Measurements from ENCODE around the gene TMEM63A. TPM values are rescaled to one million over a fixed set of nuclear protein-coding genes. Genes with fewer than 3 reads are reported as not detected.

TMEM63A gene
- total RNA-seq, 2 donors from 2014 or later, result 141 to 192 TPM

DNA sequence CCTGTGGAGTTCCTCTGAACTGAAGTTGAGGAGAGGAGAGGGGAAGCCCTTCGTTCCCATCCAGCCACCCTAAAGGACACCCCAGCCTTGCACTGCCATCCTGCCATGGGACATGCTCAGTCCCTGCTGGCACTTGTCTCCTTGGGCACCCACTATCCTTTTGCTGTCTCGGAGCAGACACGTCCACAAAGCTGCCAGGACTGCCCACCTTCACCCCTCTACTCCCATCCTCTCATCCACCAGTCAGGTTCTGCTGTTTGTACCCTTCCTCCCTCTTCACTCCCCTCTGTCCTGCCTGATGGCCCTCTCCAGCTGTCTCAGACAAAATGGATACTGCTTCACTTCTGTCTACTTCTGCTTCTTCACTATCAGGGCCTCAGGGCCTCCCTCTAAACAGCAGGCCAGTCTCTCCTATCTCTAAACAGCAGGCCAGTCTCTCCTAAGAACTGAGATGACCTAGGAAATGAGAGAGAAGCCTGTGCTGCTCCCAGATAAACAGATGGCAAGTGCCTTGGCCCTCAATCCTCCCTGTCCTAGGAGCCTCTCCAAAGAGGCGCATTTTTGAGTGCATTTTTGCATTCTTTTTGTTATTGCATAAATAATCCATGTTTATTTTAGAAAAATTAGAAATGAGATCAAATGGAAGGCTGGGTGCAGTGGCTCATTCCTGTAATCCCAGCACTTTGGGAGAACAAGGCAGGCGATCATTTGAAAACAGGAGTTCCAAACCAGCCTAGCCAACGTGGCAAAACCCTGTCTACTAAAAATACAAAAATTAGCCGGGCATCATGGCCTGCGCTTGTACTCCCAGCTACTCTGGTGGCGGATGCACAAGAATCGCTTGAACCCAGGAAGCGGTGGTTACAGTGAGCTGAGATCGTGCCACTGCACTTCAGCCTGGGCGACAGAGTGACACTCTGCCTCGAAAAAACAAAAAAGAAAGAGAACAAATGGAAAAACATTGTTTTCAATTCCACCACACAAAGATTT is 46.3 kb upstream of the TMEM63A start:
- Histone ChIP-seq H3K4me1 (replicated peaks) (no peaks in the 10 kb centered on the region), H3K27me3 (replicated peaks; ENCODE audit: insufficient read depth) (no peaks in the 10 kb centered on the region), H3K9me3 (no peaks in the 10 kb centered on the region), H3K36me3 (no peaks in the 10 kb centered on the region), H3K27ac (no peak overlapping the region), H3K4me3 (no peak overlapping the region)
- WGBS, result 90% methylated on average over 14 of the region's 14 CpGs
- TF ChIP-seq POLR2AphosphoS5 (IDR thresholded peaks at IDR 0.05), result no peak
- no peak for TF ChIP-seq POLR2A (IDR thresholded peaks at IDR 0.05)
- TF ChIP-seq, protein P1, sequence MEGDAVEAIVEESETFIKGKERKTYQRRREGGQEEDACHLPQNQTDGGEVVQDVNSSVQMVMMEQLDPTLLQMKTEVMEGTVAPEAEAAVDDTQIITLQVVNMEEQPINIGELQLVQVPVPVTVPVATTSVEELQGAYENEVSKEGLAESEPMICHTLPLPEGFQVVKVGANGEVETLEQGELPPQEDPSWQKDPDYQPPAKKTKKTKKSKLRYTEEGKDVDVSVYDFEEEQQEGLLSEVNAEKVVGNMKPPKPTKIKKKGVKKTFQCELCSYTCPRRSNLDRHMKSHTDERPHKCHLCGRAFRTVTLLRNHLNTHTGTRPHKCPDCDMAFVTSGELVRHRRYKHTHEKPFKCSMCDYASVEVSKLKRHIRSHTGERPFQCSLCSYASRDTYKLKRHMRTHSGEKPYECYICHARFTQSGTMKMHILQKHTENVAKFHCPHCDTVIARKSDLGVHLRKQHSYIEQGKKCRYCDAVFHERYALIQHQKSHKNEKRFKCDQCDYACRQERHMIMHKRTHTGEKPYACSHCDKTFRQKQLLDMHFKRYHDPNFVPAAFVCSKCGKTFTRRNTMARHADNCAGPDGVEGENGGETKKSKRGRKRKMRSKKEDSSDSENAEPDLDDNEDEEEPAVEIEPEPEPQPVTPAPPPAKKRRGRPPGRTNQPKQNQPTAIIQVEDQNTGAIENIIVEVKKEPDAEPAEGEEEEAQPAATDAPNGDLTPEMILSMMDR (IDR thresholded peaks at IDR 0.05), result no peak
- DNase-seq (ENCODE audit: low spot score), result no peak
- intact Hi-C loops (cut with DNase I), result no loop called here

DNA sequence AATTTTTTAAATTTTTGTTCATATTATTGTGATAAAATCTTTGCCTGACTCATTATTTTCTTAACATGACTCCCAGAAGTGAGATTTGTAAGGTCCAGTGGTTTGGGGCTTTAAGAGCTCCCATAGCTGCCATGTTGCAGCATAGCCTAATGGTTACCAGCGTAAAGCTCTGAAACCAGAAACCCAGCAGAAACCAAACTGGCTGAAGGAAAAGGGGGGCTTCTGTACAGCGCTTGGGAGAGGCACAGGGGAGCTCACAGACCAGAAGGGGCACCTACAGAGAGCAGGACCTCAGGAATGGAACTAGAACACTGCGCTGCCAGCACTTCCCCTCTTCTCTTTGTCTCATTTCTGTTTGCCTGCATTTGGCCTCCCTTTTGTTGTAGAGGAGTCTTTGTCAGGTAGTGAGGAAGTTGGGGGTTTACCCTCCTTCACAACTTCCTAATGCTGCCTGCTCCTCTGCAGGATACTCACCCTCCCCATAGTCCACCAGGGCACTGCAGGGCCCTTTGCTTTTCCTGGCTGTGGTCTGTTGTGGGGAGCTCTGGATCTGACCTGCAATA is 44.5 kb upstream of the TMEM63A start:
- intact Hi-C loops (cut with DNase I), result no loop called here
- TF ChIP-seq POLR2AphosphoS5 (IDR thresholded peaks at IDR 0.05) (no peak), POLR2A (IDR thresholded peaks at IDR 0.05) (no peak)
- TF ChIP-seq, protein P1 (IDR thresholded peaks at IDR 0.05), result no peak
- H3K36me3 ChIP-seq, result no peaks in the 10 kb centered on the region
- H3K4me3 ChIP-seq, result no peak overlapping the region
- no peak for DNase-seq (ENCODE audit: low spot score)
- H3K27me3 ChIP-seq (replicated peaks; ENCODE audit: insufficient read depth), result no peaks in the 10 kb centered on the region
- no peaks in the 10 kb centered on the region for H3K9me3 ChIP-seq
- no peak overlapping the region for H3K27ac ChIP-seq
- peaks cover 11% of the 10 kb centered on the region for H3K4me1 ChIP-seq (replicated peaks)
- 85% methylated on average over 3 of the region's 3 CpGs for WGBS

DNA sequence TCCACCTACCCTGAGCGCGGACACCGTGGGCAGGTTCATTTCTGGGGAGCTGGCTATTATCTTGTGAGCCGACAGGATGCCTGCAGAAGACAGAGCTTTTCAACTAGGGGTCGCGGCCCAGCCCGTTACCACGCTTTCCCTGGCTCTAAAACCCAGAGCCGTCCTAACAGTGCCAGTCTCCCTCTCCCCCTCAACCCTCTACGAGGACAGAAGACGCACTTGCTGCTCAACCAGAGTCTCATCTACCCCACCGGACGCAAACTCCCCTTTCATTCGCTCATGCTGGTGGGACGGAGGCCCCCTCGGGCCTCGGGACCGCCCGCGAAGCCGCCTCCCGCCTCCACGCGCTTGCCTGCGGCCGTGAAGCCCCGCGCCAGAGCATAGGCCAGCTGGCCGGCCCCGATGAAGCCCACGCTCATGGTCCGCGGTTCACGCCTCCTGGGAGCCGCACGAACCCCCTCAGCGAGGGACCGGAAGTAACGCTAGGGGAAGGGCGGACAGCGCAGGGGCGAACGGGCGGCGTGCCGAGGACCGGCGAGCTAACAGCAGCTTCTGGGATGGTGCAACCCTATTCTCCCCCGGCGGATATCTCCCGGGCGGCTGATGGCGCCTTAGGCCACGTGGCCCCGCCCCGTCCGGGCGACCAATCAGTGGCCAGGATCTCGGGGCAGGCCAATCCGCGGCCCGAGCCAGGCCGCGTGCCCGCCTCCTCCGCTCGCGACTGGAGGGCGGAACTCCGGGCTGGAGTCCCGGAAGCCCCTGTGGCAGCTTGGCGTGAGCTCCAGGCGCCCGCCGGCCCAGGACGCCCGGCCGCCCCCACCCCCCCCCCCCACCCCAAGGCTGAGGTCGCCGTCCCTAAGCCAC is 41.7 kb upstream of the TMEM63A start, which contains the start of gene PYCR2:
Gene PYCR2, minus strand, starts transcription at position 559 of the 864 bp plus-strand sequence. Its CDS starts 140 bp downstream, at position 419.
- H3K27me3 ChIP-seq (replicated peaks; ENCODE audit: insufficient read depth), result no peaks in the 10 kb centered on the region
- peak; percentile 95 for DNase-seq (ENCODE audit: low spot score)
- H3K27ac ChIP-seq, result peak within 1 kb of the TSS; percentile 82 to 88
- TF ChIP-seq, protein P1 (IDR thresholded peaks at IDR 0.05), result peak in 2 of 4 experiments; percentile 17 to 22
- TF ChIP-seq POLR2A (IDR thresholded peaks at IDR 0.05), result peak; percentile 99
- peak; percentile 97 for TF ChIP-seq POLR2AphosphoS5 (IDR thresholded peaks at IDR 0.05)
- WGBS, result 1% methylated on average over 80 of the region's 80 CpGs
- peak within 1 kb of the TSS; percentile 69 to 86 for H3K4me3 ChIP-seq
- peaks cover 11% of the 10 kb centered on the region for H3K4me1 ChIP-seq (replicated peaks)
- H3K36me3 ChIP-seq, result no peaks in the 10 kb centered on the region
- H3K9me3 ChIP-seq, result no peaks in the 10 kb centered on the region
- intact Hi-C loops (cut with DNase I), result no loop called here

DNA sequence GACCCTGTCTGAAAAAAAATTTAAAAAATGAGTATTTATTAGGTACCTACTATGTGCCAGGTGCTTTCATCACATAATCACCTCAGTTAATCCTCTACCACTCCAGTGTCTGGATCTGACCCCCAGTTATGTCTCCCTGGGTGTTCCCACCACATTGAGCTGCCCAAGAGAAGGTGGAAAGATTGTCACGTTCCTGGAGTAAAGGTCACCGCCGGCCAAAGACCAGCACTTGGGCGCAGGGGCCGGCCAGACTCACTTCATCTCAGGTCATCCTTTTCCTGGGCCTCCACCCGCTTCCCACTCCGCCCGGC is 41.2 kb upstream of the TMEM63A start:
- H3K4me1 ChIP-seq (replicated peaks), result peaks cover 11% of the 10 kb centered on the region
- TF ChIP-seq, protein P1 (IDR thresholded peaks at IDR 0.05), result no peak
- TF ChIP-seq POLR2A (IDR thresholded peaks at IDR 0.05), result no peak
- TF ChIP-seq POLR2AphosphoS5 (IDR thresholded peaks at IDR 0.05), result no peak
- H3K27ac ChIP-seq, result peak overlapping the region; percentile 82 to 88
- intact Hi-C loops (cut with DNase I), result no loop called here
- no peaks in the 10 kb centered on the region for H3K9me3 ChIP-seq
- no peak for DNase-seq (ENCODE audit: low spot score)
- H3K4me3 ChIP-seq, result peak overlapping the region; percentile 69 to 86
- H3K27me3 ChIP-seq (replicated peaks; ENCODE audit: insufficient read depth), result no peaks in the 10 kb centered on the region
- H3K36me3 ChIP-seq, result no peaks in the 10 kb centered on the region
- WGBS, result 2% methylated on average over 8 of the region's 8 CpGs
